IPS-18a (cell line): ENCODE measurements around the gene PYROXD2.

Experiments
- H3K27ac ChIP-seq: one replicate; pipeline ENCODE4 v1.5.1; 2013; ENCODE audit warnings: low read length
- H3K27me3 ChIP-seq: one replicate; pipeline ENCODE4 v1.6.1; 2013; ENCODE audit warnings: mild to moderate bottlenecking, low read length; ENCODE audit not compliant: control insufficient read depth, insufficient read depth
- H3K36me3 ChIP-seq: one replicate; pipeline ENCODE4 v1.6.1; 2013; ENCODE audit warnings: low read depth, low read length; ENCODE audit not compliant: control insufficient read depth
- H3K4me1 ChIP-seq: one replicate; pipeline ENCODE4 v1.6.1; 2013; ENCODE audit warnings: low read depth, low read length; ENCODE audit not compliant: control insufficient read depth
- H3K4me3 ChIP-seq: one replicate; pipeline ENCODE4 v1.5.1; 2013; ENCODE audit warnings: low read length
- H3K9ac ChIP-seq: one replicate; pipeline ENCODE4 v1.6.1; 2013; ENCODE audit warnings: mild to moderate bottlenecking, low read length, moderate library complexity
- H3K9me3 ChIP-seq: one replicate; pipeline ENCODE4 v1.6.1; 2013; ENCODE audit warnings: low read depth, low read length; ENCODE audit not compliant: control insufficient read depth

The PYROXD2 gene

DNA sequence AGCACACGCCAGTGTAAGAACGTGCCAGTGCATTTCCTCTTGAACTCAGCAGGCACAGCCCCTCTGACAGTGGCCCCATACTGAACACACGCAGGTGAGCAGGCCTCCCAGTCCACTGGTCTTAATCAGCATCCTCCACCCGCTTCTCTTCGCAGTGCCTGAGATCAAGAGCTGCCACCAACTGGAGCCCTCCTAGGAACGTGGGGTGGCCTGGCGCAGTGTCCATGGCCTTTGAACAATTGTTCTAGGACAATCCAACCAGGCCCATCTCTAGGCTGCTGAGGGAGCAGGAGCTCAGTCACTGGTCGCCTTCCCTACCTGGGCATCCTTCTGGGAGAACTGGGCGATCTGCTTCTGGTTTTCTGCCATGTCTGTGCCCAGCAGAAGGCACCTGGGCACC lies 15.2 kb downstream of the PYROXD2 start:
- Histone ChIP-seq H3K4me1 (no peaks in the 10 kb centered on the region), H3K9ac (no peak overlapping the region), H3K9me3 (no peaks in the 10 kb centered on the region), H3K27ac (no peak overlapping the region), H3K4me3 (no peak overlapping the region), H3K27me3 (no peaks in the 10 kb centered on the region), H3K36me3 (no peaks in the 10 kb centered on the region)

DNA sequence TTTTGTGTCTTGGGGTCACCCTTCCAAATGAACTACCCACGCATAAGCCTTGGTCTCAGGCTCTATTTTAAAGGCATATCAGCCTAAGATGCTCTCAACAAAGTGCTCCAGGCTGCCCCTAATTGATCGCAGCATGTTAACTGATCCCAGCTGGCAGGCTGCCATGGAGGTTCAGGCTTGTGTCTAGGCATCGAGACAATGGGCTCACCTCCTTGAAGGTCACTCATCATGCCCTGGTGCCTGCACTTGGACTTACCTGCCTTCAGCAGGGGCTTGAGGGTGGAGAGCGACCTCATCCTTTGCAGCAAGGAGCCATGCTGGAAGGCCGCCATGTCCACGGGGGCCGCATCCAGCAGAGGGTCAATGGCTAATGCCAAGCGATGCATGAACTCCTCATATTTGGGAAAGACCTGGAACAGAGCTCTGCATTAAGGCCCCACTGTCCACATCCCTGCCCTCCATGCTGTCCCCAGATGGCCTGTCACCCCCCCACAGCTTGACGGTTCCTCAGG lies 17.8 kb downstream of the PYROXD2 start:
- Histone ChIP-seq H3K27ac (no peak overlapping the region), H3K27me3 (no peaks in the 10 kb centered on the region), H3K4me1 (no peaks in the 10 kb centered on the region), H3K4me3 (no peak overlapping the region), H3K36me3 (no peaks in the 10 kb centered on the region), H3K9ac (no peak overlapping the region), H3K9me3 (no peaks in the 10 kb centered on the region)

DNA sequence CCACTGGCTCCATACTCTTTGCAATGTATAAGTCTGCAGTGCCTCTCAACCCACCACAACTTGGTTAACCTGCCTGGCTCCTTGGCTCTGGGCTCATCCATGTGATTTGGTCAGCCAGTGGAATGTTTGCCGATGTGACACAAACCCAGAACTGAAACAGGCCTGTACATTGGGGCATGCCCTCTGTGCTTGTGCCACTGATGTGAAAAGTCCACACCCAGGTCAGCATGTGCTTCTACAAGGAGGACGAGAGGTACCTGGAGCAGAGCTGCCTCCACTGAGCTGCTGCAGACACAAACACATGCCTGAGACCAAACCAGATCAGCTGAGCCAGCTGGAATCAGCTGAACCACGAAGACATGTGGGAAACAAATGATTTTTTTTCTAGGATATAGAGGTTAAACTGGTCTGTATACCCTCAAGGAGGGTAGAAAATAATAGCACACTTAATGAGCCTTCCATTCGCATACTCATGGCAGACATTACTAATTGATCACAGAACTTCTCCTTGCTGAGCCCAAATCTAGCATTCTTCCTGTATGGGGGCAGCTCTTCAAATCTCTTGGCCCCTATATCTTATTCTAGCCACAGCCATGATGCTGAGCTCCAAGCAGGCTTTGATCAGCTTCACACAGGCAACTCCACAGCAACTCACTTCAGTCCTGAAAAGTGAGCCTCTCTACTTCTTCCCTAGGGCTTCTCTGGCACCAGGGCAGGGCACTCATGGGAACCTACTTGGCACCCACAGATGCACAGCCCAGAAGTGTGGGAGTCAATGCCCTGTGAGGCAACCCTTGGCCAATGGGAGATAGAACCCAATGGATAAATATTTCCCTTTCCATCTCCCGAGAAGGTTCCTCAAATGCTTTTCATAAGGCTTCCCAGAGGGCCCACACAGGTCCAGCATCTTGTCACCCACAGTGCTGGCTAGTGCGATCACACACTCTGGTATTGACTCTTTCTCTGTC lies 18.6 kb downstream of the PYROXD2 start:
- H3K36me3 ChIP-seq: no peaks in the 10 kb centered on the region
- H3K4me3 ChIP-seq: no peak overlapping the region
- no peak overlapping the region for H3K27ac ChIP-seq
- H3K9me3 ChIP-seq: no peaks in the 10 kb centered on the region
- H3K9ac ChIP-seq: no peak overlapping the region
- no peaks in the 10 kb centered on the region for H3K4me1 ChIP-seq
- no peaks in the 10 kb centered on the region for H3K27me3 ChIP-seq

DNA sequence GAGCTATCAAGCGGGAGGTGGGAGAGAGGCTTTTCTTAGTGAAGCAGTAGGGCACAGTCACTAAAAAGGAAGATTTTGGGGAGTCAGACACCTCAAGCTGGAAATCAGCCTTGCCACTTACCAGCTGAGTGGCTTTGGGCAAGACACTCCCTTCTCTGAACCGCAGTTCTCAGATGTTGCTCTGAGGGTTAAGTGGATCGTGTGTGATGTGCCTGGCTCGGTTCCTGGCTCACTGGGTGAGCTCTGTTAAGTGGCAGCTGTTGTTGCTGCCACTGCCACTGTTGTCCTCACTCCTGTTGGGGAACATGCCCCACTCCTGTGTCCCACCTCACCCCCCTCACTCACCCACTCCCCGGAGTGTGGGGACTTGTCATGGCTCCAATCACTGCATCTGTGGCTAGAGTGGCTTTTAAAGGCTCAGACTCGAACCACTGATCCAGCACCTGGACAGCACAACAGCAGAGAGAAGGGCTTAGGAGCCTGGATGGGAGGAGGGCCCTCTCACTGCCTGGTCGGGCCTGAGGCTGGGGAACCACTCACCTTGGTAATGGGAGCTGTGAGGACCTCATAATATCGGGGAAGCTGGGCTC lies 20.0 kb downstream of the PYROXD2 start:
- Histone ChIP-seq H3K9ac (no peak overlapping the region), H3K36me3 (no peaks in the 10 kb centered on the region), H3K9me3 (no peaks in the 10 kb centered on the region), H3K4me3 (no peak overlapping the region), H3K27me3 (no peaks in the 10 kb centered on the region), H3K27ac (no peak overlapping the region), H3K4me1 (no peaks in the 10 kb centered on the region)

DNA sequence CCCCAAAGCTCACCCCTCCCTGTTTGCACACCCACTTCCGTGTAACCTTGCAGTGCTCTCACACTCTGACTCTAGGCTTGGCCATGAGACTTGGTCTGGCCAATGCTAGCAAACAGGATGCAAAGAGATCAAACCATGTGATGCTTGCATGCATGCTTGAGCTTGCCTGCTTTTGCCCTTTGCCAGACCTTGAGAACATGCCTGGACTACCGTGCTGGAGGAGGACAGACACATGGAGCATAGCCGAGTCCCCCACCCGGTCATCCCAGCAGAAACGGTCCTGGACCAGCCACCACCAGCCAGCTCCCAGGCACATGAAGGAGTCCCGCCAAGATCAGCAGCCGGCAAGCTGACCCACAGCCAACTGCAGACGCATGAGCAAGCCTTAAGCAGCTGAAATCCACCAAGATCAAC lies 23.4 kb downstream of the PYROXD2 start:
- Histone ChIP-seq H3K27ac (no peak overlapping the region), H3K4me1 (no peaks in the 10 kb centered on the region)

DNA sequence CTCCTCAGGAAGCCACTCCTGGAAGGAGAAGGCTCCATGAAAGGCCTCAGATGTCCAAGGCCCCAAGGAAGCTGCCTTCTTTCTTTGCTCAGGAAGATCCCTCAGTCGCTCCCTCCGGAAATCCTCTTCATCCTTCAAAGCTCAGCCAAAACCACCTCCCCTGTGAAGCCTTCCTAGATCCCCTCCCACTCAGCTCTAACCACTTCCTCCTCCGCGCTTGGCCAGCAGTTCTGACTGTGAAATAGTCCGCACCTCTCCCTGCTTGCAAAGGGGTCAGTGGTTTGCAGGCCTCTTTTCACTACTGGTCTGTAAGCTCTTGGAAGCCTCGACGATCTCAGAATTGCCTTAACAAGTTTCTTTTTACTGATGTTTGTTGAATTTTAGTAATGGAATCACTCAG lies 23.9 kb downstream of the PYROXD2 start:
- H3K4me1 ChIP-seq: no peaks in the 10 kb centered on the region
- H3K4me3 ChIP-seq: no peak overlapping the region
- H3K9ac ChIP-seq: no peak overlapping the region
- no peaks in the 10 kb centered on the region for H3K27me3 ChIP-seq
- no peak overlapping the region for H3K27ac ChIP-seq
- H3K9me3 ChIP-seq: no peaks in the 10 kb centered on the region
- H3K36me3 ChIP-seq: no peaks in the 10 kb centered on the region

More for the DNA sequence above, 23.4 kb downstream of the PYROXD2 start:
- H3K9me3 ChIP-seq: no peaks in the 10 kb centered on the region
- no peak overlapping the region for H3K4me3 ChIP-seq
- no peak overlapping the region for H3K9ac ChIP-seq
- H3K36me3 ChIP-seq: no peaks in the 10 kb centered on the region
- H3K27me3 ChIP-seq: no peaks in the 10 kb centered on the region

DNA sequence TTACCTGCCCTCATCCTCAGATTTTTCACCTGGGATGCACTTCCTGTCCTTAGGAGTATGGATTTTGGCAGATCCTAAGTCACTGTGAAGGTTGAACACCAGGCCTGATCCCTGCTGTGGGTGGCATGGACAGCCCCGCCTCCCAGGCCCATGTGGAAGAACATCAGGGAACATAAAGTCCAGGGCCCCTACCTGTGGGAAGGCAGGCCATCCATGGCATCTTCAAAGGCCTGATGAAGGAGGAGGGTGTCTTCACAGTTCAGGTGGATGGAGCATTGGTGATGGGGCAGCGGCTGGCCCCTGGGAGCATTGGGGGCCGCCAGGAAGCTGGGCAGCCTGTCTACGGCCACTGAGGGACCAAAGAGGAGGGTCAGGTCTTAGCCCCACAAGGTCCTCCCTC lies 24.6 kb downstream of the PYROXD2 start:
- H3K27me3 ChIP-seq: no peaks in the 10 kb centered on the region
- no peaks in the 10 kb centered on the region for H3K4me1 ChIP-seq
- H3K27ac ChIP-seq: no peak overlapping the region
- no peaks in the 10 kb centered on the region for H3K9me3 ChIP-seq
- no peak overlapping the region for H3K9ac ChIP-seq
- no peaks in the 10 kb centered on the region for H3K36me3 ChIP-seq
- no peak overlapping the region for H3K4me3 ChIP-seq

DNA sequence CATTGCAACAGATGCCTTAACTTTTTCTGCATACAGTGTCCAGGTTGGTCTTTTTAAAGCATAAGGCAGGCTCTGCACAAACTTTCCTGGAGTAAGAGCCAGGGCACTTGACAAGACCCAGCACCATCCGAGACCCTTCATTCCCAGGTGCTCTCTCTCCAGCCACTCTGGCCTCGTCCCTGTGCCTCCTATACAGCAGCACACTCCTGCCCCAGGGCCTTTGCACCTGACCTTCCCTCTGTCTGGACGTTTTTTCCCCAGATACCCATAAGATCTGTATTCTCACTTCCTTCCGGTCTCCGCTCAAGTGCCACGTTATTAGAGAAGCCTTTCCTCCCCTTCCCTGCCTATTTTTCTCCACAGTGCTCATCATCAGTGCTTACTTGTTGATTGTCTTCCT lies 25.6 kb downstream of the PYROXD2 start:
- Histone ChIP-seq H3K36me3 (no peaks in the 10 kb centered on the region), H3K4me3 (no peak overlapping the region), H3K9me3 (no peaks in the 10 kb centered on the region), H3K27me3 (no peaks in the 10 kb centered on the region), H3K4me1 (no peaks in the 10 kb centered on the region), H3K27ac (no peak overlapping the region), H3K9ac (no peak overlapping the region)

DNA sequence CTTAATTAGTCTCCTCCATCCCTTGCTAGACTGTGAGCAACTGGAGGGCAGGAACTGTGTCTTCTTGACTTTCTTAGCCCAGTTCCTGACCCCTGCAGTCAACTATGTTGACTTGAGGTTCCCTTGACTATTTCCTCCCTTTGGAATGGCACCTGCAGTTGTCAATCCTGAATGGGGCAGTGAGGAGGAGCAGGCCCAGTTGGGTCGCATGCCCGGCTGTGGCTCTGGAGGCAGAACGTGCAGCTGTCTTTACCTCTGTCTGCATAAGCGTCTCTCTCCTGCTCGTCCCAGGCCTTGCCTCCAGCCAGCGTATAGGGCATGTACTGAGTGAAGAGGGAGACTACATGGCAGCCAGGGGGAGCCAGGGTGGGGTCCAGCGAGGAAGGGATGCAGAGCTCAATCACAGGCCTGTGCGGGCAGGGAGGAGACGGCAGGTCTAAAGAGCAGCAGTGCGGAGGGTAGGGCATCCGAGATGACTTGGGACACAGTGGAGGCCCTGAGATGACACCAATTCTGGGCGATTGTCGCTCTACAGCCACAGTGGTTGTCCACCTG lies 26.8 kb downstream of the PYROXD2 start:
- H3K4me3 ChIP-seq: no peak overlapping the region
- no peaks in the 10 kb centered on the region for H3K36me3 ChIP-seq
- H3K9me3 ChIP-seq: no peaks in the 10 kb centered on the region
- H3K9ac ChIP-seq: no peak overlapping the region
- H3K27ac ChIP-seq: no peak overlapping the region
- H3K27me3 ChIP-seq: no peaks in the 10 kb centered on the region
- no peaks in the 10 kb centered on the region for H3K4me1 ChIP-seq

DNA sequence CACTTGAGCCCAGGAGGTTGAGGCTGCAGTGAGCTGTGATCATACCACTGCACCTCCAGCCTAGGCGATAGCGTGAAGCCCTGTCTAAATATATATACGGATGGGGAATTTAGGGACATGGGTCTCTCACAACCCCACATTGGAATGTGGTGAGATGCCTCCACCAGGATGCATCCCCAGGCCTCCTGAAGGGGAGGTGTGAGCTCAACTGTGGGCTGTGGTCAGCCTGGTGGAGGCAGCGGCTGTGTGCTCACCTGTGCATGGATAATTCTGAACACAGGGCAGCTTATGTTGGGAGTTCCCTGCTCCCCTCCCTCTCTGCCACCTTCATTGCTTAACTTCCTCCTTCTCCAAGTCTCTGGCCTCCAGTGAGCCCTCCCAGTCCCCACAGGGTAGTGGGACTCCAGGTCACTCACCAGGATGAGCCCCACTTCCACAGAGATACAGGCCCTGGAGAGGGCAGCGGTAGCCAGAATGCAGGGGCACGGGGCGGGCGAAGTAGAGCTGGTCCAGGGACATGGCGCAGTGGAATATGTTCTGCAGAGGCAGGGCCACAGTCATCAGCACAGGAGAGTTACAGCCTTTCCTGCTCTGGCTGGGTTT lies 30.4 kb downstream of the PYROXD2 start:
- H3K4me1 ChIP-seq: peaks cover 9% of the 10 kb centered on the region

DNA sequence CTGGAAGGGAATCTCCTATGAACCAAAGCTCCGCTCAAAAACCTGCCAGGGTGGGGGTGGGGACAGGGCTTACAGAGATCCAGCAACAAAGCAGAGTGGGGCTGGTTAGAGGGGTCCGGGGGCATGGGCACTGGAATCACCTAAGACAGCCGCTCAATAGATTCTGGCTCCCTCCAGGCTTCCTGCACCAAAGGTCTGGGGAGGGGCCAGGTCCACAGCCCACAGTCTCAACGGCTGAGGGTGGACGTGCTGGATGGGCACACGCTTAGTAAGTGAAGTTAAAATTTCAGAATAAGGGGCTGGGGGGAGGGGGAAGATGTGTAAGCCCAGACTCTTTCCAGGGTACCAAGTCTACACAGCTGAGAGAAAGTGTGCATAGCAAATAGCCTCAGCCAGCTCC lies 31.1 kb downstream of the PYROXD2 start:
- Histone ChIP-seq H3K27ac (no peak overlapping the region), H3K9ac (no peak overlapping the region), H3K9me3 (no peaks in the 10 kb centered on the region), H3K4me1 (peaks cover 9% of the 10 kb centered on the region), H3K27me3 (no peaks in the 10 kb centered on the region), H3K4me3 (no peak overlapping the region), H3K36me3 (no peaks in the 10 kb centered on the region)

More for the DNA sequence above, 30.4 kb downstream of the PYROXD2 start:
- H3K27me3 ChIP-seq: no peaks in the 10 kb centered on the region
- no peak overlapping the region for H3K27ac ChIP-seq
- no peak overlapping the region for H3K9ac ChIP-seq
- H3K9me3 ChIP-seq: no peaks in the 10 kb centered on the region
- no peaks in the 10 kb centered on the region for H3K36me3 ChIP-seq
- H3K4me3 ChIP-seq: no peak overlapping the region
